ENCODE measurements around the gene CKB.
A peak's percentile ranks its signal among the peaks of the same experiment; 100 is the strongest.

The CKB gene

DNA sequence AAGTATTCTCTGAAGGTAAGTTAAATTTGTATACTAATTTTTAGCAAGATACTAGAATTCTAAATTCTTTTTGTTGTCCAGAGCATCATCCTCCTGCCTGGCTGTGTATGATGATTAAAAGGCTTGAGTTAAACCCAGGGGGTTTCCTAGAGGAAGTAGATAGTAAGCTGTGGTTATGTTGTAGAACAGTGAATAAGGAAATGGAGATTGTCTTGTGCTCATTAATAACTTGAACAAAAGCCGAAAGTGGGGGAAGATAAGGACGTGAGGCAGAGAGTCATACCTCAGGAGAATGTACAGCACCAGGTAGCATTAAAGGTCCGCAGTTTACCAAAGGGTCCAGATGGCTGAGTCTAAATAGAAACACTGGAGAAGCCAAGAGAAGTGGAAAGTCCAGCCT lies 42.0 kb downstream of the CKB start:
- Mint-ChIP-seq H3K4me1 (peaks cover 20% of the 10 kb centered on the region), H3K4me3 (no peak overlapping the region), H3K36me3 (peaks cover 57% of the 10 kb centered on the region), H3K27ac (no peak overlapping the region), H3K9me3 (no peaks in the 10 kb centered on the region), H3K27me3 (no peaks in the 10 kb centered on the region)
- peak; percentile 94 for ATAC-seq

- H3K27ac Mint-ChIP-seq, result no peak overlapping the region
- no peak overlapping the region for H3K4me3 Mint-ChIP-seq
- ATAC-seq, result no peak
- no peaks in the 10 kb centered on the region for H3K27me3 Mint-ChIP-seq
- peaks cover 57% of the 10 kb centered on the region for H3K36me3 Mint-ChIP-seq
- H3K4me1 Mint-ChIP-seq, result peaks cover 27% of the 10 kb centered on the region
- H3K9me3 Mint-ChIP-seq, result no peaks in the 10 kb centered on the region
Observed at GRCh38 chr14:103476631-103477030, 46.0 kb downstream of the CKB start.

DNA sequence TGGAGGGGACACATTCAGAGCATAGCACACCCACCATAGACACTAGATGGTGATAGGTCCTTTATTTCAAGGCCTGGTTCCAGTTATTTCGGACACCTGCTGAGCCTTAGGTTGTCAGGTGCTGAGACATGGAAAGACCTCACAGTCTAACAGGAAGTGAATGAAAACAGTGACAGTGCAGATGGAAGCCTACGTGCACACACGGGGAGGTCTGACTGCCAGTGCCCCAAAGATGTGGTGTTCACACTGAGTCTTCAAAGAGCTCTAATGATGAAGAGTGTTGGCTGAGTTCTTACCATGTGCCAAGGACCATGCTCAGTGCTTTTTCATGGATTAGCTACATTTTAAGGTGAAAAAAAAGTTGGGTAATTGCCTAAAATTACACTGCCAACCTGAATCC lies 46.6 kb downstream of the CKB start:
- Mint-ChIP-seq H3K27me3 (no peaks in the 10 kb centered on the region), H3K27ac (no peak overlapping the region), H3K4me1 (peaks cover 22% of the 10 kb centered on the region), H3K36me3 (peaks cover 57% of the 10 kb centered on the region), H3K9me3 (no peaks in the 10 kb centered on the region), H3K4me3 (no peak overlapping the region)
- no peak for ATAC-seq

- peaks cover 61% of the 10 kb centered on the region for H3K36me3 Mint-ChIP-seq
- H3K27me3 Mint-ChIP-seq, result no peaks in the 10 kb centered on the region
- no peak overlapping the region for H3K27ac Mint-ChIP-seq
- no peak for ATAC-seq
- H3K4me1 Mint-ChIP-seq, result peaks cover 11% of the 10 kb centered on the region
- no peaks in the 10 kb centered on the region for H3K9me3 Mint-ChIP-seq
- no peak overlapping the region for H3K4me3 Mint-ChIP-seq
Observed at GRCh38 chr14:103474893-103475292, 47.7 kb downstream of the CKB start.

GRCh38 chr14:103472939-103473338 lies 49.7 kb downstream of the CKB start:
- H3K36me3 Mint-ChIP-seq, result peaks cover 54% of the 10 kb centered on the region

More at GRCh38 chr14:103472939-103473338, 49.7 kb downstream of the CKB start:
- H3K27ac Mint-ChIP-seq, result peak overlapping the region; percentile 57
- H3K9me3 Mint-ChIP-seq, result no peaks in the 10 kb centered on the region
- H3K4me3 Mint-ChIP-seq, result no peak overlapping the region
- ATAC-seq, result peak; percentile 88
- H3K4me1 Mint-ChIP-seq, result peaks cover 8% of the 10 kb centered on the region
- H3K27me3 Mint-ChIP-seq, result no peaks in the 10 kb centered on the region

Measured in stimulated activated memory B cell treated with anti-CD40 and anti-IgM and Interleukin-4, amounts not matched to agents 10 μg/mL and 1 μg/mL and 100 μg/mL, for 72 hours (primary cell).